HS-27A (cell line): Measurements from ENCODE around the gene DNHD1.
A peak's percentile ranks its signal among the peaks of the same experiment; 100 is the strongest.
"Not testable (repeated sequence)": the region's sequence is repeated elsewhere in the genome, so short reads cannot be mapped to it uniquely, and the experiment has no call there.

Experiments used
- DNase-seq: peaks from one replicate; pipeline ENCODE4 v3.0.0-alpha.2; 2012; ENCODE audit warnings: low read depth, missing footprints

DNHD1 gene

GRCh38 chr11:6480299-6480914 is 16.7 kb upstream of the DNHD1 start:
- DNase-seq, result no peak

- DNase-seq, result peak; percentile 87
Measured at GRCh38 chr11:6481012-6481923, 15.8 kb upstream of the DNHD1 start, which contains the start of the genes ARFIP2 and TIMM10B. Gene ARFIP2, minus strand, starts transcription at chr11:6481331. Its CDS starts 910 bp downstream, at chr11:6480421. Gene TIMM10B, plus strand, starts transcription at chr11:6481501. Its CDS starts 16 bp downstream, at chr11:6481517.

GRCh38 chr11:6481924-6482275 is 15.2 kb upstream of the DNHD1 start:
- DNase-seq, result no peak

- DNase-seq, result no peak
Measured at GRCh38 chr11:6482441-6482840, 14.6 kb upstream of the DNHD1 start.

GRCh38 chr11:6483015-6483414 is 14.1 kb upstream of the DNHD1 start:
- DNase-seq, result no peak

GRCh38 chr11:6485661-6486060 is 11.4 kb upstream of the DNHD1 start:
- DNase-seq, result no peak

- no peak for DNase-seq
Measured at GRCh38 chr11:6486256-6486655, 10.8 kb upstream of the DNHD1 start.

GRCh38 chr11:6486938-6487337 is 10.1 kb upstream of the DNHD1 start:
- no peak for DNase-seq

- DNase-seq, result no peak
Measured at GRCh38 chr11:6488342-6488741, 8.7 kb upstream of the DNHD1 start.

- no peak for DNase-seq
Measured at GRCh38 chr11:6488821-6489220, 8.3 kb upstream of the DNHD1 start.

- no peak for DNase-seq
Measured at GRCh38 chr11:6489306-6489705, 7.8 kb upstream of the DNHD1 start.

- DNase-seq, result no peak
Measured at GRCh38 chr11:6498121-6498520, 1.0 kb downstream of the DNHD1 start.

GRCh38 chr11:6498544-6498943 is 1.5 kb downstream of the DNHD1 start:
- no peak for DNase-seq

GRCh38 chr11:6502382-6502781 is 5.3 kb downstream of the DNHD1 start:
- no peak for DNase-seq

- DNase-seq, result no peak
Measured at GRCh38 chr11:6504166-6504565, 7.1 kb downstream of the DNHD1 start.

GRCh38 chr11:6505577-6506240 is 8.6 kb downstream of the DNHD1 start:
- no peak for DNase-seq

- DNase-seq, result no peak
Measured at GRCh38 chr11:6516865-6517264, 19.8 kb downstream of the DNHD1 start.

- no peak for DNase-seq
Measured at GRCh38 chr11:6520265-6520664, 23.2 kb downstream of the DNHD1 start.

GRCh38 chr11:6521946-6522345 is 24.9 kb downstream of the DNHD1 start:
- not testable (repeated sequence) for DNase-seq

- peak; percentile 53 for DNase-seq
Measured at GRCh38 chr11:6523253-6523652, 26.2 kb downstream of the DNHD1 start.

GRCh38 chr11:6526411-6527135 is 29.5 kb downstream of the DNHD1 start:
- no peak for DNase-seq

- DNase-seq, result no peak
Measured at GRCh38 chr11:6529266-6529665, 32.2 kb downstream of the DNHD1 start.
